Measurements from ENCODE around the gene UGGT2.

- TF ChIP-seq POLR2A (IDR thresholded peaks at IDR 0.05) (no peak), CTCF (IDR thresholded peaks at IDR 0.05) (no peak)
Measured at GRCh38 chr13:95921485-95921884, 131.7 kb downstream of the UGGT2 start.

Data from adrenal gland (tissue), 5 donors.